Ovary (tissue), 3 donors: ENCODE measurements around the gene SPATA13.
"Not testable (repeated sequence)": the region's sequence is repeated elsewhere in the genome, so short reads cannot be mapped to it uniquely, and the experiment has no call there.

Source experiments
- POLR2A ChIP-seq: fragments of 450-650 bp; IDR thresholded peaks from one replicate; pipeline ENCODE4 v1.6.1; 2017; ENCODE audit warnings: antibody characterized with exemption, mild to moderate bottlenecking, moderate library complexity
- TF ChIP-seq, protein P1 (sequence below), 3 donors: fragments of 450-650 bp in 2 of 3; fragments of 200-600 bp in 1 of 3; IDR thresholded peaks; one replicate each; pipeline versions ENCODE4 v1.5.1 to v1.8.0; 2016 to 2022; ENCODE audit warnings: antibody characterized with exemption in 3 of 3, mild to moderate bottlenecking in 1 of 3
- donor health status: DM: no; HTN: no; CAD: no.

DNA sequence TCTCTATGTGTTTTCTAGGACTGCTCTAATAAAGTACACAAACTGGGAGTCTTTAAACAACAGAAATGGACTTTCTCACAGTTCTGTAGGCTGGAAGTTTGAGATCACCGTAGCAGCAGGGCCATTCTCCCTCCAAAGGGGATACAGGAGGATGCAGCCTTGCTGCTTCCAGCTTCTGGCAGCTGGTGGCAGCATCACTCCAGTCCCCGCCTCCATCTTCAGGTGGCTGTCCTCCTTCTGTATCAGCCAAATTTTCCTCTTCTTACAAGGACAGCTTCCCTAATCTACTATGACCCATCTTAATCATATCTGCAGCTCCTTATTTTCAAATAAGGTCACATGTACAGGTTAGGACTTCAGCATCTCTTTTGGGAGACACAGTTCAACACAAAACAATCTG, 161.9 kb downstream of the SPATA13 start:
- TF ChIP-seq, protein P1, sequence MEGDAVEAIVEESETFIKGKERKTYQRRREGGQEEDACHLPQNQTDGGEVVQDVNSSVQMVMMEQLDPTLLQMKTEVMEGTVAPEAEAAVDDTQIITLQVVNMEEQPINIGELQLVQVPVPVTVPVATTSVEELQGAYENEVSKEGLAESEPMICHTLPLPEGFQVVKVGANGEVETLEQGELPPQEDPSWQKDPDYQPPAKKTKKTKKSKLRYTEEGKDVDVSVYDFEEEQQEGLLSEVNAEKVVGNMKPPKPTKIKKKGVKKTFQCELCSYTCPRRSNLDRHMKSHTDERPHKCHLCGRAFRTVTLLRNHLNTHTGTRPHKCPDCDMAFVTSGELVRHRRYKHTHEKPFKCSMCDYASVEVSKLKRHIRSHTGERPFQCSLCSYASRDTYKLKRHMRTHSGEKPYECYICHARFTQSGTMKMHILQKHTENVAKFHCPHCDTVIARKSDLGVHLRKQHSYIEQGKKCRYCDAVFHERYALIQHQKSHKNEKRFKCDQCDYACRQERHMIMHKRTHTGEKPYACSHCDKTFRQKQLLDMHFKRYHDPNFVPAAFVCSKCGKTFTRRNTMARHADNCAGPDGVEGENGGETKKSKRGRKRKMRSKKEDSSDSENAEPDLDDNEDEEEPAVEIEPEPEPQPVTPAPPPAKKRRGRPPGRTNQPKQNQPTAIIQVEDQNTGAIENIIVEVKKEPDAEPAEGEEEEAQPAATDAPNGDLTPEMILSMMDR (IDR thresholded peaks at IDR 0.05), result not testable (repeated sequence)
- not testable (repeated sequence) for TF ChIP-seq POLR2A
